Left ventricle myocardium inferior (tissue), 1 donor: ENCODE data around the gene PODN. TPM values are rescaled to one million over a fixed set of nuclear protein-coding genes. Genes with fewer than 3 reads are reported as not detected.

ENCODE experiments used
- DNase-seq: peaks from one replicate; pipeline ENCODE4 v3.0.0-alpha.2; 2020
- H3K27ac ChIP-seq: fragments of 200-600 bp; replicated peaks from 2 replicates; pipeline ENCODE4 v1.8.0; 2021
- H3K27me3 ChIP-seq: fragments of 200-600 bp; 2 replicates; pipeline ENCODE4 v1.8.0; 2021; ENCODE audit warnings: low read depth
- H3K36me3 ChIP-seq: fragments of 200-600 bp; 2 replicates; pipeline ENCODE4 v1.8.0; 2021
- H3K4me1 ChIP-seq: fragments of 200-600 bp; 2 replicates; pipeline ENCODE4 v1.8.0; 2021
- H3K4me3 ChIP-seq: fragments of 200-600 bp; 2 replicates; pipeline ENCODE4 v1.8.0; 2021; ENCODE audit warnings: mild to moderate bottlenecking, moderate library complexity
- H3K9me3 ChIP-seq: fragments of 200-600 bp; replicated peaks from 2 replicates; pipeline ENCODE4 v1.8.0; 2021
- intact Hi-C: fragments of 100-400 bp; cut with micrococcal nuclease; formaldehyde crosslinking; loops from one replicate; pipeline ENCODE4 v1.11.0; 2022
- total RNA-seq: library from RNA; stranded (reverse); fragmentation: NEBNext Ultra II Directional; extraction: Animal tissue kit (Norgen Biotek cat#: 25700); gene quantifications from one replicate; pipeline ENCODE4 v1.2.1, GENCODE V29; 2021
- TF ChIP-seq, protein P1 (sequence below): fragments of 200-600 bp; IDR thresholded peaks from 2 replicates; pipeline ENCODE4 v1.8.0; 2021; ENCODE audit warnings: antibody characterized with exemption, mild to moderate bottlenecking, borderline replicate concordance
- donor health status: DM: no; HTN: yes; CAD: no; lungs with severe emphysema.

The PODN gene
- total RNA-seq, 1 donor from 2014 or later, result 22.9 TPM

DNA sequence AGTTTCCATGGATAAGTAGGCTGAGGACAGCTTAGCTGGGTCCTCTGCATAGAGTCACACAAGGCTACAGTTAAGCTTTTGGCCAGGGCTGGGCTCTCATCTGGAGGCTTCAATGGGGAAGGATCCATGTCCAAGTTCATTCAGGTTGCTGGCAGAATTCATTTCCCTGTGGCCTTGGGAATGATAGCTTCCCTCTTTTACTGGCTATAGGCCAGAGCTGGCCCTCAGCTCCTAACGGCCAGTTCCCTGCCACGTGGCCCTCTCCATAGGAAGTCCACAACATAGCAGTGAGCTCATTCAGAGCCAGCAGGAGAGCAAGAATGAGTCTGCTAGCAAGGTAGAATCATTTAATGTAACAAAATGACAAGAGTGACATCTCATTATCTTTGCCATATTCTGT lies 15.1 kb upstream of the PODN start:
- DNase-seq, result peak; percentile 48
- H3K9me3 ChIP-seq, result no peaks in the 10 kb centered on the region
- peak overlapping the region; percentile 68 for H3K27ac ChIP-seq
- no peaks in the 10 kb centered on the region for H3K27me3 ChIP-seq
- TF ChIP-seq, protein P1, sequence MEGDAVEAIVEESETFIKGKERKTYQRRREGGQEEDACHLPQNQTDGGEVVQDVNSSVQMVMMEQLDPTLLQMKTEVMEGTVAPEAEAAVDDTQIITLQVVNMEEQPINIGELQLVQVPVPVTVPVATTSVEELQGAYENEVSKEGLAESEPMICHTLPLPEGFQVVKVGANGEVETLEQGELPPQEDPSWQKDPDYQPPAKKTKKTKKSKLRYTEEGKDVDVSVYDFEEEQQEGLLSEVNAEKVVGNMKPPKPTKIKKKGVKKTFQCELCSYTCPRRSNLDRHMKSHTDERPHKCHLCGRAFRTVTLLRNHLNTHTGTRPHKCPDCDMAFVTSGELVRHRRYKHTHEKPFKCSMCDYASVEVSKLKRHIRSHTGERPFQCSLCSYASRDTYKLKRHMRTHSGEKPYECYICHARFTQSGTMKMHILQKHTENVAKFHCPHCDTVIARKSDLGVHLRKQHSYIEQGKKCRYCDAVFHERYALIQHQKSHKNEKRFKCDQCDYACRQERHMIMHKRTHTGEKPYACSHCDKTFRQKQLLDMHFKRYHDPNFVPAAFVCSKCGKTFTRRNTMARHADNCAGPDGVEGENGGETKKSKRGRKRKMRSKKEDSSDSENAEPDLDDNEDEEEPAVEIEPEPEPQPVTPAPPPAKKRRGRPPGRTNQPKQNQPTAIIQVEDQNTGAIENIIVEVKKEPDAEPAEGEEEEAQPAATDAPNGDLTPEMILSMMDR, result no peak
- H3K4me1 ChIP-seq, result peaks cover 49% of the 10 kb centered on the region
- H3K4me3 ChIP-seq, result no peak overlapping the region
- peaks cover 27% of the 10 kb centered on the region for H3K36me3 ChIP-seq
- intact Hi-C loops, result no loop called here

DNA sequence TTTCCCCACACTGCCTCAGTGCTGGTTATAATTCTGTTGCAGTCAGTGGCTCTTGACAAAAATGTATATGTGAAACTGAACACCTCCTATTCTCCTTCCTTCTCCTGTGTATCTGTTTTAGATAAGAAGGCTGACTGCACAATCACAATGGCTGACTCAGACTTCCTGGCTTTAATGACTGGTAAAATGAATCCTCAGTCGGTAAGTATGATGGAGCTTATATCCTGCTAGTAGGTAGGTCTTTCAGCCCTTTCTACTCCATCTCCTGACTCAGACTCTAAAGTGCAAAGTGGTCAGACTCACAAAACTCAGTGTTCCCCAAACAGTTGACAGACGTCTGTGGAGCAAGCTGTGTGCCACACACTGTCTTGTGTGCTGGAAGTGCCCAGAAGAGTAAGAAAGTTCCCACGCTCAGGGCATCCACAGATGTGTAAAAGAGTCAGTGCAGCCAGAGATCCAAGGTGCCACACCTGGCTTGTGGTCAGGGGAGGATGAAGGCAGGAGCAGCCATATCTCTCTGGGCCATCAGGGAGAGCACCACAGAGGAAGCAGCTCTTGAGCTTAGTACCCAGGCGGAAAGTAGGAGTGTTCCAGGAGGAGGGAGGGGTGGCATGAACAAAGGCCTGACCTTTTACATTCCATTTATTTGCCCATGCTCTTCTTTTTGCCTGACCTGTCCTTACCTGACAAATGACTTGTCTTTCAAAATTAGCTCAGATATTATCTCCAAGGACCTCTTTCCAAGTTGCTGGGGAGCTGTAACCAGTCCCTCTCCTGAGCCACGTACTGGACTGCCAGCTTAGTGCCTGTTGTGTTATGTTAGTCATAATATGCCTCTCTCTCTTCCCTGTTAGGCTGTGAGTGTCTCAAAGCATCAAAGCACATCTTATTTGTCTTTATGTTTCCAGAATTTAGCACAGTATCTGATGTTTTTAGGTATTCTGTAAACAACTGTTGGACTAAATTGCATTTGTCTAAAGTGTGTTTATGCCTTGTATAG lies 14.0 kb upstream of the PODN start:
- no peaks in the 10 kb centered on the region for H3K27me3 ChIP-seq
- H3K4me1 ChIP-seq, result peaks cover 49% of the 10 kb centered on the region
- TF ChIP-seq, protein P1, result no peak
- no peak for DNase-seq
- intact Hi-C loops, result no loop called here
- no peak overlapping the region for H3K4me3 ChIP-seq
- H3K36me3 ChIP-seq, result peaks cover 29% of the 10 kb centered on the region
- H3K9me3 ChIP-seq, result no peaks in the 10 kb centered on the region
- H3K27ac ChIP-seq, result peak overlapping the region; percentile 68

DNA sequence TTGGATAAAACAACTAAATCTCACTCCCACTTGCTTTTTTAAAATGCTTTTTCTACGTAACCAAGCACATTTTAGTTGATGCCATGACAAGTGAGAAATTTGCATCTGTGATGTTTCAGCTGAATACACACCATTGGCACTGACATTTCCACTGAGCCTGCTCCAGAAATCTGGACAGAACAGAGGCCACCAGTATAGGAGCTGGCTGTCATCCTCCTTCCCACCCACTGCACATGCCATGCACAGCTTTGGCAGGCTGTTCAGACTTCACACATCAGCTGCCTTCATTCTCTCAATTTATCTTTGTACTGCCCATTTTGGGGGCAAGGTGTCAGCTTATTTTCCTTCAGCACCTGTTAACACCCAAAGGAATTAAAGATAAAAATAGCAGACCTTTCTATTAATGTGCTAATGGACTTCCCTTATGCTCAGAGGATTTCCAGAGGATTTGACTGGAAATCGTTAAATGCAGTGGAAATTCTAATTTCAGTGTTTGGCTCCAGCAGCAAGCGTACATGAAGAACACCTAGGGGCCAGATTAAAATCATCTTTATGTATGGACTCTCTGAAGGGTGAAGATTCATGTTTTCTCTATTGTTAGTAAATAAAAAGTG lies 12.9 kb upstream of the PODN start:
- intact Hi-C loops, result no loop called here
- Histone ChIP-seq H3K36me3 (peaks cover 38% of the 10 kb centered on the region), H3K27me3 (no peaks in the 10 kb centered on the region), H3K4me1 (peaks cover 49% of the 10 kb centered on the region), H3K9me3 (no peaks in the 10 kb centered on the region), H3K27ac (peak overlapping the region; percentile 68), H3K4me3 (no peak overlapping the region)
- no peak for DNase-seq
- TF ChIP-seq, protein P1, result no peak

DNA sequence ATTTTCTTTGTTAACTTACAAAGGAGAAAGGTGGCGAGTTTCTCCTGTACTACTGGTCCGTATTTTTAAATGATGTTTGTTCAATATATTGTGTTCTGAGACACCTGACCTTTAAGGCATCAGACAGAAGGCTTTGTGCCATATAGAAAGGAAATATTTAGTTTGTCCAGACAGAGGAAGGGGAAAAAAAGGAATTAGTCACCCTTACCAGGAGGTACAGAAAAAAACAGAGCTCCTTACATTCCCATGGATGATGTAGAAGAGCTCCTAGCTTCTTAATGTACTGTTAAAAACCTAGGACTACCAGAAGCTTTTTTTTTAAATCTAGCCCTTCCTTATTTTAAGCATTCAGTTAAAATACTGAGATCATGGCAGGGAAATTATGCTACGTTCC lies 12.4 kb upstream of the PODN start:
- TF ChIP-seq, protein P1, result no peak
- no peak for DNase-seq
- Histone ChIP-seq H3K27ac (peak overlapping the region; percentile 68), H3K9me3 (no peaks in the 10 kb centered on the region), H3K36me3 (peaks cover 38% of the 10 kb centered on the region), H3K27me3 (no peaks in the 10 kb centered on the region), H3K4me3 (no peak overlapping the region), H3K4me1 (peaks cover 49% of the 10 kb centered on the region)
- intact Hi-C loops, result no loop called here

DNA sequence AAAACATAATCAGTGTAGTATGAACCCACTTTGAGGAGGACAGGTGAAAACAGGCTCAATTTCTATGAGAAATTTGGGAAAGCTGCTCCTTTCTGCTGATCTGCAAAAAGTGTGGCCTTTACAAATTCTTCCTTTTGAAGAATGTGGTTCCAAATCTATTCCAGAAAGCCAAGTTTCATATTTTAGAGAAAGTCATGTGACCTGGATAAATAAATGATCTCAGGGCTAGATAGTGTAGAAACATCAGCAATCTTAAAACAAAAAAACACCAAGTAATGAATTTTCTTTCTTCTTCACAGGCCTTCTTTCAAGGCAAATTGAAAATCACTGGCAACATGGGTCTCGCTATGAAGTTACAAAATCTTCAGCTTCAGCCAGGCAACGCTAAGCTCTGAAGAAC lies 11.7 kb upstream of the PODN start:
- Histone ChIP-seq H3K4me3 (no peak overlapping the region), H3K4me1 (peaks cover 49% of the 10 kb centered on the region), H3K9me3 (no peaks in the 10 kb centered on the region), H3K27ac (peak overlapping the region; percentile 68), H3K36me3 (peaks cover 38% of the 10 kb centered on the region), H3K27me3 (no peaks in the 10 kb centered on the region)
- TF ChIP-seq, protein P1, result no peak
- intact Hi-C loops, result no loop called here
- no peak for DNase-seq
